NCI-H1417 (cell line): ENCODE data around the gene BOD1L1.

ENCODE experiments used
- DNase-seq, 3 experiments: peaks; one replicate each; lab custom pipeline; 2025; lab: John Stamatoyannopoulos, UW

BOD1L1 gene

DNA sequence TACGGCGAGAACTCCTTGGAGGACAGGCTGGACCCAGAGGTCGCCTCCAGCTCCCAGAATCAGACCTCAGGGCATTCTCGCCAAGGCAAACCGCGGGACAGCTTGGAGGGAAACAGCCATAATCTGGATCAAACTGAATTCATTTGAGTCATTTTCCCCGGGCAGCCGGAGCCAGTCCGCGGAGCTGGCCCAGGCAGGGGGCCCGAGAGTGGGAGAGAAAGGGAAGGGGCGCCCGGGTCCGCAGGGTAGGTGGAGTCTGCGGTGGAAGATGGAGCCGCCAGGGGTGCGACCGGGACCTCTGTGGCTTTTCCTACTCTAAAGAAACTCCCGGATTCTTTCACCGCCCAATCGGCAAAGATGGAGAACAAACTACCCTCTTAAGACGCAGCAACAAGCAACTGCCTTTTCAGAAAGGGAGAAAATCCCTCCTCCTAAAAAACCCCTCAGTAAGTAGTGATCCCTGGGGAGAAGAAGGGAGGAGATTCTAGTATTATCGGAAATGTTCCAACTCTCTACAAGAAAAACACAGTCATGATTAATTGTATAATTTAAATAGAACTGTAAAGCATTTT lies 88.4 kb downstream of the BOD1L1 start:
- no peak for DNase-seq

- DNase-seq, result no peak
Measured at GRCh38 chr4:13538427-13538973, 89.0 kb downstream of the BOD1L1 start.

DNA sequence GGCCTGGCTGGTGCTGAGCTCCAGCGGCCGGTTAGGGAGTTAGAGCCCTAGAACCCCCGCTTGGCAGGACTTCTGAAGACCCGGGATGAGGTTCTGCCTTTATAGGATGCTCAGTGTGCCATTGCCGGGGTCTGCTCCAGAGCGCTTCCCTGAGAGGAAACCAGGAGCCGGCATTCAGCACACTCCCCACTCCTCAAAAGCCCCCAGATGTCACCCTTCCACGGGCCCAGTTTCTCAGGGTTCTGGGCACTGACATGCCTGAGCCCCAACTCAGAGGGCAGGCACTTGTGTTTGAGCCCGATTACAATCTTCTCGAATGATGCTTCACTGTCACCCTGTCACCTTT lies 89.7 kb downstream of the BOD1L1 start:
- no peak for DNase-seq

DNA sequence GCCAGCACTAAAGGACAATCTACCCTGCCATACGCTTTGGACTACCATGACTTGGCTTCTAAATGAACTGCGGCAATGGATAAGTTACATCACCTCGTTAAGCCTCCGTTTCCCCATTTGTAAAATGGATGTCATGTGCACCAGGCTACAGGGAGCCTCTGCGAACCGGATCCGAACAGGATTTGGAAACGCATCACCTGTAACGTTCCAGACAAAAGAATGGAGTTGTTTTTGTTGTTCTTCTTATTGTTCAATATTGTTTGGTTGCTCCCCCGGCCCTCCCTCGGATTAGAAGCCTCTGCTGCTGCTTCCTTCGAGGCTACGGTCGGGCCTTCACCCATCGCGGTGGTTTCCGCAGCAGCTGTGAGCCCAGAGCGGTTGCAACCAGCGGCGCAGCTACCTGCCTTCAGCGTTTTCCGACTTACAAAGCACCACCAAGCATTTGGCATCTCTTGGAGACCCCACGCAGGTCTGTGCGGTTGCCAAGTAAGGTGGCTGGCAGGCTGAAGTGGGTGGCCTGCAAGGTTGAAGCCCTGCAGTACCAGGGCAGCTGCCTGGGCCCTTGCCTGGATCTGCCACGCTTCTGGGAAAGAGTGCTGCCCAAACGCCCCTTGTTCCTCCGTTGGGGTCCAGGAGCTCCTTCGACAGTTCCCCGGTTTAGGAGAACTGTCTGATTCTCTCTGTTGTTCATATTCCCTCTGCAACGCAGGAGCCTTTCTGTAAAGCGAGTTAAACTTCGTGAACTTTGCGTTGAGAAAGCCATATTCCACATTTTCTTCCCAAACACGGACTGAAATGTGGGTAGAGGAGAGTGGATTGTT lies 90.3 kb downstream of the BOD1L1 start:
- DNase-seq, result no peak

DNA sequence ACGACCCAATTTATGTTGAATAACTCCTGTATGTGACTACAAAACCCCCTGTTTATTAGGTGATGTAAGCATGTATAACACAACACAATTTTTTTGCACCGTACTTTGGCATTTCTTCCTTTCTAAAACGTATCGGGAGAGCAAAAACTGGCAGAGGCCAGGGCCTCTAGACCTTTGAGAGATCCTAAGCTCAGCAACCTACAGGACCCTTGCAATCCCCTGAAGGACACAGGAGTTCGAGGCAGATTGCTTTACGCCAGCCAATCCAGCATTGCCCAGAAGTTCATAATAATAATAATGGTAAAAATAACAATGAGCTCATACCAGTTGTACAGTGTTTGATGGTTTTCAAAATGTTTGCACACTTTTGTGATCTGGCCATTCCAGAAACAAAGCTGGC lies 90.9 kb downstream of the BOD1L1 start:
- DNase-seq, result no peak

DNA sequence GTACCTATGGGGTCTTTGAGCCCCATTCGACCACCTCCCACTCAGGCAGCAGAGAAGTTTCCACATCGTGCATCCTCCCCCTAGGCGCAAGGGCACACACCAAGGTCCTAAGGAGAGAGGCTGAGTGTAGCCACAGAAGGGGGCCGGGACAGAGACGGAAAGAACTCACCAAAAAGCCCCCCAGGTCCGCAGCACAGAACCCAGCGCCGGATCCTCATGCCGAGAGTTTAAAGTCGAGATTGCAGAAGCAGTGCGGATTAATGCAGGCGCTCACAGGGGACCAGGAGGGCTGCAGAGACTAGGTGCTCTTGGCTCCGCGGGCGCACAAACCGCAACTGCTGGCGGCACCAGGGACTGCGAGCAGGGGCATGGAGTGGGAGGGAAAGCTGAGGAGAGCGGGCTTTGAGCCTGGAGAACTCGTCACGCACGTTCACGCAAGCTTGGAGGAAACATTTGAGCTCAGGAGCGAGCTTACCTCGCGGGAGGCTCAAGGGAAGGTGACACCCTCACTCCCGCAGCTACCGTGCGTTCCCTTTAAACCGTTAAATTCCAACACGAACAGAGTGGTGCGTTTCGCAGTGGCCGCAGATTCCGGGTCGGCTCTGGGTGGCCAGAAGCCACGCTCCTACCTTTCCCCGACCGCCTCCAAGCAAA lies 91.7 kb downstream of the BOD1L1 start:
- peak in 2 of 3 experiments; percentile 4 to 19 for DNase-seq

DNA sequence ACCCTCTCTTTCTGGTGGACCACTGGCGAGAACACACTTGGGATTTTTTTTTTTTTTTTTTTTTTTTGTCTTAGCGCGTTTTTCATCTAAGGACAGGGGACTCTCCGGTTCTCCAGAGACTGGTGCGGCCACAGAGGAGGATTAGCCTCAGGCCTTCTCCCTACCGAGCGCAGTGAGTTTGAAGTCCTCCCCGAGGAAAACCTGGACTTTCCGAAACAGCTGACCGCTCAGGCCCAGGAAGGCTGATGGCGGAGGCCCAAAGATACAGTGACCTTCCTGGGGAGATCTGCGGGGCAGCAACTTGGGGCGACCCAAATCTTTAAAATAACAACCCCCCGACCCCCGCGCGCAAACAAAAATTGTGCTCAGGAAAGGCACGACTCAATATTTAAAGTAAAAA lies 92.4 kb downstream of the BOD1L1 start:
- DNase-seq, result no peak

DNA sequence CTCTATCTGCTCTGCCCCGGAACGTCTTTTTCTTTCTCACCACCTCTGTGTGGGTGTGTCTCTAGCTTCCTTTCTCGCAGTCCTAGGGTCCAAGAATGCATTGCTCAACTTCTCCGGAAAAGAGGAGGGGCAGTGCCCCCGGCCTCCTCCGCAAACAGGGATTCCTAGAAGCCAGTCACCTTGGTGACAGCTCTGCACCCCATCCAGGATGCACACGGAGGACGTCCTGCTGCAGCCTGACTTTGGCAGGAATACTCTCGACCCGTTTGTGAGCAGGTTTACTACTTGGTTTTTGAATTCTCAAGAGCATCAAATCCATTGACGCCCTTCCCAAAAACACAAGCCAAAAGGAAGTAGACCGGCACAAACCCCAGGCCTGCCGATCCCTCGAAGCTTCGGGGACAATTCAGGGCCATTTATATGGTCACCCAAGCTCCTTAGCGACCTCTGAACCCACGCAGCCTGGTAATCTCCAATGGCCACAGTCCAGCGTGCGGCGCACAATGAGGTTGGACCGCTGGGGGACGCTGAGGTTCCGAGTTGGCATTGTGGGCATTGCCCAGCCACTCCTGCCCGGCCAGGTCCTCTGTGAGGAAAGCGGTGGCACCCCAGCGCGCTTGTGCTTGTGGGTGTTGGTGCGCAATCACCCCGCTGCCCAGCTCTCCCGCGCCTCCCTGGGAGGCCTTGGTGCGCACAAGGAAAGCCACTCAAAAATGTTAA lies 93.0 kb downstream of the BOD1L1 start:
- DNase-seq, result peak in 1 of 3 experiments; percentile 18

GRCh38 chr4:13533670-13534343 lies 93.7 kb downstream of the BOD1L1 start:
- no peak for DNase-seq

DNA sequence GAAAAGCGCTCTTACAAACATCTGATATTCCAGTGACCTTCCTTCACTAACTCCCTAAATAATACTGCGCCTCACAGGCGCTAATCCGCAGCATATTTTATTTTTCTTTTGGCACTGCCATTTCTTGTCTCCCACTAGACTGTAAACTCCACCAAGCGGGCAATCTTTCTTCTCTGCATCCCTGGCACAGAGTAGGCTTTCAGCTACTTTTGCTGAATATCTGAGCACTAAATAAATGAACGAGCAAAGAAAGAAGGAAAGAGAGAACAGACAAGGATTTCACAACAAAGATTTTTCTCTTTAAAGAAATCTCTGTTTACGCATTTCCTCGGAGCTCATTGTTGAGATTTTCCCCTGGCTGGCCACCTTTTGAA lies 95.9 kb downstream of the BOD1L1 start:
- DNase-seq, result no peak

- DNase-seq, result no peak
Measured at GRCh38 chr4:13530823-13531624, 96.5 kb downstream of the BOD1L1 start.

DNA sequence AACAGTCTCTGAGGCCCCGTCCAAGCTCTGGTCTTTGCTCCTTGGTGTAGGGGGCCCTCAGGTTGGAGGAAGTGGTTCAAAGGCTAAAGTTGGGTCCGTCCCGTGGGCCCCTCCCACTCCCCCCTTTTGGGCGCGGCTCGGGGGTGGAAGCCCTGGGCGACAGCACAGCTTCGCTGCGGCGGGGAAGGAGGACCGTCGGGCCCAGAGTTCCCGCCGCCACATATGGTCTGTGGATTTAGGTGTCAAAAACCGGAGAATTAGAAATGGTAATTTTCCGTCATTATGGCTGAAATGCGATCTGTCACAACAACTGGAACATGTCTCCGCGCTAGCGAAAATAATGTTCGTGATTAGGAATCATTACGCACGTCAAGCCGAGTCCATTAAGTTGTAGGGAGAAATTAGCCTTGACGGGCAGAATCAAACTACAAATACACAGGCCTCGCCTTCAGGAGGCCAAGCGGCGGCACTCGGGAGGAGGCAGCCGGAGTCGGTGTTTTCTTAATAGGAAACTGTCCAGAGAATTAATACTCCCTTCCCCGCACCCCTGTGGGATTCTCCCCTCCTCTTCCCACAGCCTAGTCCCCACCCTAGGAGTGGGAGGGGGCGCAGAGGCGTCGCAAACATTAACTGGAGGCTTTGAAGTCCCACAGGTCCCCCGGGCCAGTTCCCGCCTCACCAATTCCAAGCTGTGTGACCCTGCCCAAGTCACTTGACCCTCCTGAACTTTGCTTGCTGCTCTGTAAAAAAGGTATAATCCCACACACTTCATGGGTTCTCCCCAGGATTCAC lies 98.2 kb downstream of the BOD1L1 start:
- no peak for DNase-seq

DNA sequence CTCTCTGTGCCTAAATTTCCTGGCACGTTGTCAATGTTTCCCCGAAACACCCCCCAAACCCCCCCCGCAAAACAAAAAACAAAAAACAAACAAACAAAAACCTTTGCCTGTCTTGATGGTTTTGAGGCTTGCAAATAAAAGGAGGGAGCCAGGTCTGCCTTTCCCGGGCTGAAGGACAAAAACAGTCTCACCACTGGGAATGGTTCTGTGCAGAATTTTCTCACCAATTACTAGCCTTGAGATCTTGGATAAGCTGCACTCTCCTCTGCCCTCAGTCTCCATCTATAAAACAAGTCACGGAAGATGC lies 98.8 kb downstream of the BOD1L1 start:
- no peak for DNase-seq

DNA sequence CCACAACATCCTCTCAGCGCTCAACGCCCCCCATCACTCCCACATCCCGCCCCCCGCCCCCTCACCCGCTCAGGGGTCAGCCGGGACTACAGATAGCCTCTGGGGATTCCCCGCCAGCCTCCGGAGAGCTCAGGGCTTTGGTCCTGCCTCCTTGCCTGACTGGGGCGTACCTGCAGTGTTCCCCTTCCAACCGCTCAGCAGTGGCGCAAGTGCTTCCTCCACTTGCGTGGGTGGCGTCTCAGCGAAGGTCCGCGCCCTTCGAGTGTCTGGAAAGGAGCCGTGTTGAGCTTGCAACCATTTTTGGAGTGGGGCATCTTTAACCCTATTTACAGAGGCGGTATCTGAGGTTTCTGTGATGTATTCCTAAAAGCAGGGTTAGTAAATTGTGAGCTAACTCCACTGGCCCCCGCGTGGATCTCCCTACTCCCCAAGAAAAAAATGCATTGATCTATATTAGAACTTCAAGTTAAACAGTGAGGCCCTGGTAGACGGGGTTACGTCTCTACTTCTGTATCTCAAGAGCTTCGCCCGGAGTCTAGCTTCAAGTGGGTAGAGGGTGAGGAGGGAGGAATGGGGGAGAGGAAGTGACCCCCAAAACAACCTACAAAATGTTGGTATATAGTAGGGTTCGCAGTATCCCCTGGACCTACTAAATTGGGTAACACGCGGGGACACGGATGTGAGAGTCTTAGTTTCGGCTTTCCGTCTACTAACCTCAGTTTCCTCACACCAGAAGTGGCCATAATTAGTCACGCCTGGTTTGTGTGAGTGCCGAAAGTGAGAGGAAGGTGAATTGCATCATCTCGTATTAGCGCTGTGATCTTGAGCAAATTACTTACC lies 99.3 kb downstream of the BOD1L1 start:
- peak in 1 of 3 experiments; percentile 17 for DNase-seq

DNA sequence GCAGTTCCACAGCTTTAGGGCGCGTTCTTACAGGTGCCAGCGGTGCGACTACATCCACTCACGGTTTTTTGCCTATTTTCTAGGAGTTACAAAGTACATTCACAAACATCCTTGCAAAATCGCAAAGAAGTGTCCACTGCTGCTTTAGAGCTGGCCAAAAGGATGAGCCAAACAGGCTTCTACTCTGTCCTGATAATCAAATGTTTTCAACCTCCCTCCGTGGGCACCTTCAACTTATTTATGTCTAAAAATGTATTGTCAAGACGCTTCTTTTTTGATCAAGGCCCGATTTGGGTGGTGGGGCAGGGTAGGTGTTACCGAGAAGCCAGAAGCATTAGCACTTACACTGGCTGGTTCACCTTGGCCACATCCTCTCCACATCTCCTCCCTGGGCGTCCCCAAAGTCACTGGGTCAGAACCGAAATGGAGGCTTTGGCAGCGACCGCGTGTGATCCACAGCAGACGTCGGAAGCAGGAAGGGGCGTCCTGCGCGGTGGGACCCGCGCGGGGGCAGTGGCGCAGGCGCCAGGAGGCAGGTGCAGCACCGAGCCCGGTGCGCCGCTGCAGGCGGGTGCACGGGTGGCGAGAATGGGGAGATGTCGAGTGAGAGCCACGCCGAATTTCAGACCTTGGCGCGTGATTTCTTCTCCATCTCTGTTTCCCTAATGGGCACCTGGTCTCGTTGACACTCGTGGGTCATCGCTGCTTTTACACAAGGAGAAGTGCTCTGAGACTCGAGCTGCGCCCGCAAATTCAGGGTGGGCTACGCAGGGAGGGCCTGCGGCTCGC lies 100.1 kb downstream of the BOD1L1 start:
- DNase-seq, result no peak

DNA sequence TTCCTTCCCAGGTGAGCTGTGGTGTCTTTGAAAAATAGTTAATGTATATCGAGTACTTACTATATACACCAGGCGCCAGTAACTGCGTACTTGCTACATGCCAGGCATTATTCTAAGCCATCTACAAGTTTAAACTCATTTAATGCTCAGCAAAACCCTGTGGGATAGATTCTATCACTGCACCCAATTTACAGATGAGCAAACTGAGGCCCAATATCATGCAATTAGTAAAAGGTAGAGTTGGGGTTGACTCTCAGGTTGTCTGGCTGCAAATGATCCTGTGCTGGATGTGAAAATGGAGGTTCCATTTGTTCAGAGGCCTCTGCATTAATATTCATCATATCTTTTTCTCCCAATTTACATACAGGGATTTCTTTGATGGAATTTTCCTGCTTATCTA lies 100.9 kb downstream of the BOD1L1 start:
- DNase-seq, result no peak

- no peak for DNase-seq
Measured at GRCh38 chr4:13525606-13526281, 101.8 kb downstream of the BOD1L1 start.
